Umbilical cord (tissue), 2 donors: ENCODE results near the gene NTRK3. TPM values are rescaled to one million over a fixed set of nuclear protein-coding genes. Genes with fewer than 3 reads are reported as not detected.
A peak's percentile ranks its signal among the peaks of the same experiment; 100 is the strongest.
"Not testable (repeated sequence)": the region's sequence is repeated elsewhere in the genome, so short reads cannot be mapped to it uniquely, and the experiment has no call there.

Experiments
- DNase-seq: peaks from one replicate; pipeline ENCODE4 v3.0.0-alpha.2; 2015; ENCODE audit warnings: low spot score
- total RNA-seq: library from RNA; depleted of rRNA; stranded (reverse); fragments of >200 nt; gene quantifications from one replicate; pipeline ENCODE4 v1.2.3, GENCODE V29; 2014; ENCODE audit warnings: low replicate concordance; ENCODE audit not compliant: insufficient read depth

NTRK3 gene
- total RNA-seq, 1 donor from 2014 or later = 24.1 TPM

DNA sequence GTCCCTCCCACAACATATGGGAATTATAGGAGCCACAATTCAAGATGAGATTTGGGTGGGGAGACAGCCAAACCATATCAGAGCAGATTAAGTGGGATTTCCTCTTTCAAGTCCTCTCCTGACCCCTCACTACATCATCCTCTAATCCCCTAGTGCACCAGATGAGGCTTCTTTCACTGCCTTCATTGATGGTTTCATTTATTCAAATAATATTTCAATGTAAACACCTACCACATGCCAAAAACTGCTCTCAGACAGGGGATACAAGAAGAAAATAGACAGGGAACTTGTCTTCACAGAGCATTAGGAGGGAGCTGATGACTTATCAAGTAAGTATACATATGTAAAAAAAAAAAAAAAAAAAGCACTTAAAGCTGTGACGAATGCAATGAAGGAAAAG is 180.2 kb downstream of the NTRK3 start:
- peak; percentile 16 for DNase-seq

DNA sequence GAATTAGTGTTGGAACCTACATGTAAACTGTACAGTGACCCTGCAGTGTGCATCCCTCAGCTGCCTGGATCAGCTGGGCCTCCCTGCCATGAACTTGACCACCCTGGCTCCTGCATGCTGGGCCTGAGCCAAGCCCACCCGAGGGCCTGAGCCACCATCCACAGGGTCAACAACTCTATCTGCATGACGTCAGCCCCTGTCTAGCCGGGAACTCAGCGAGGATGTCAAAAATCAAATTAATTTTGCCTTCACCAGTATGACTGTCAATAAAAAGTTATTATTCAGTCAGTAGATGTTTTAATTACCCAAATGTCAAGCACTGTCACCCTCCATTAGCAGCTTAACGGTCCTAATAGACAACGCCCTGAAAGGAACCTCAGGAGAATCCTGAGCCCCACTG is 181.4 kb downstream of the NTRK3 start:
- no peak for DNase-seq

DNA sequence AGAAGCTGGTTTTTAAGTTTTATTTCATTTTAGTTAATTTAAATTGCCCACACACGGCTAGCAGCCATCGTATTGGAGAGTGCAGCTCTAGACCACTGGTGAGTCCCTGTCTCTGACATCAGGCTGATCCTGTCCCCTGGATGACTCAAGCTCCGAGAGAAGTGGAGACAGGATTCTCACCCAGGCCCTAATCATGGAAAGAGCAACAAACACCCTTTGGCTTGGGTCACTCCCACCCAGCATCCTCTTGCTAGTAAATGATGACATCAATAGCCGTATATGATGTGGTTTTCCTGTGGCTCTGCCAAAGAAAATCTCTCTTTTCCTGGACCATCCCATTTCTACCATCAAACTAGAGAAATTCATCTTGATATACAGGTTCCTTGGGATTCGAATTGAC is 182.2 kb downstream of the NTRK3 start:
- DNase-seq = no peak

DNA sequence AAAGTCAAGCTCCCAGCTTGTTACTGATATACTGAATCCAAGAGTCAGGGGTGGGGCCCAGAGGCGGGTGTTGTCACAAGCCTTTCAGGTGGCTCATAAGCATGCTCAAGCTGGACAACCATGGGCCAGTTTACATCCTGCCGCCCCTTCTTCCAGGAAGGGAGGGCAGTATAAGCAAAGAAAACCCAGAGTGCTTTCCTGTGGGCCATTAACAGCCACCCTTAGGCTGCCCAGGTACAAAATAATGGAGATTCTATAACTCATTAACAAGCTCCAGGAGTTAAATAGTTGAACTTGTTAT is 183.2 kb downstream of the NTRK3 start:
- DNase-seq = no peak

DNA sequence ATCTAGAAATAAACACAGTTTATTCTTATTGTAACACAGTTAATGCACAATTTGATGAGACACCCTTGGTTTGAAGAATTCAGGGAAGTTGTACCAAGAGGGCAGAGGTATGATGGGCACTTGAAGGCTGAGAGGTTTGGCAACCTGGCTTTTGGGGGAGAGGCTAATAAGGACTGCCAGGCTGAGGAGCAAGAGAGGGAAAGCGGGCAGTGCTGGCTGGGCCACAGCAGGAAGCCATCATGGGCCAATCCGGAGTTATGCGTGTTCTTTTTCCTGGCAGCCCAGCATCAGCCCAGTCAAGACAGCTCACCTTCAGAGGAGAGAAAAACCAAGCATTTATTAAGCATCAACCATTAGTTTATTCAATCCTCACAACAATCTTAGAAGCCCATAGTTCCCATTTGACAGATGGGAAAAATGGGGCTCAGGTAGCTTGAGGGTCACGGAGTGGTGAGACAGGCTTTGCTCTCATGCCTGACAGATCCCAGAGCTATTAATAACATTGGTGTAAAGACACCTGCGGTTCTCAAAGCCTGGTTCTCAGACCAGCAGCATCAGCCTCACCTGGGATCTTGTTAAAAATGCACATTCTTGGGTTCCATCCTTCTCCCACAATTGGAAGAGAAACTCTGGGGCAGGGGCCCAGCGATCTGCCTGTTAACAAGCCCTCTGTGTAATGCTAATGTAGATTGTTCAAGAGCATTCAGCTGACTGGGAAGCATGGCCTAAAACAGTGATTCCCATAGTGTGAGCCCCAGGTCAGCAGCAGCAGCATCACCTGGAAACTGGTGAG is 183.7 kb downstream of the NTRK3 start:
- DNase-seq = no peak

DNA sequence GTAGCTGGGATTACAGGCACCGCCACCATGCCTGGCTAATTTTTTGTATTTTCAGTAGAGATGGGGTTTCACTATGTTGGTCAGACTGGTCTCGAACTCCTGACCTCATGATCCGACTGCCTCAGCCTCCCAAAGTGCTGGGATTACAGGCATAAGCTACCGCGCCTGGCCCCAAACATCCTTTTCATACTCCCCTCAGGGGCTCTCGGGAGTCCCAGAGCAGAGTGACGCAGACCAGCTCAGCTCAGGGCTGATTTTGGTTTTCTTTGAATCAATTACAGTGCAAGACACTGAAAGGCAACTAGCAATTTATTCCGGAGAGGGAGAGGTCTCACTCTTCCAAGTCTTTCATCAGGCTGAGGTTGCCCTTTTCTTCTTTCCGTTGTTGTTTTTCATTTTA is 184.4 kb downstream of the NTRK3 start:
- DNase-seq = not testable (repeated sequence)

DNA sequence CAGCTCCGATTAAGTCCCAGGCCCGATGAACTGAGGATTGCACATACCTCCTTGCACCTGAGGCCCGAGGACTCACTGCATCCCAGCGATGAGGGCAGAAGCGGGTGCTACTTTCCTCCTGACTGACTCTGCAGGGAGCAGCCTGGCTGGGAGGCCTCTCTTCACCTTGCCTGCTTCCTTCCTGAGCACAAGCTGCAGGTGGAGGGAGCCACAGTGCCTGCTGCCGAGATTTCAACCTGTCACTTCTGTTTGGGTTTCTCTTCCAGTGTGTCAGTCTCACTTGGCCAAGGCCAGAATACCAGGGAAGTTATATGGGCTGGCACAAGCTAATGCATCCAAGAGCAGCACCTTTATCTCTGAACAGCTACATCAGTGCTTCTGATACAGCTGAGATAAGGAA is 185.4 kb downstream of the NTRK3 start:
- no peak for DNase-seq

DNA sequence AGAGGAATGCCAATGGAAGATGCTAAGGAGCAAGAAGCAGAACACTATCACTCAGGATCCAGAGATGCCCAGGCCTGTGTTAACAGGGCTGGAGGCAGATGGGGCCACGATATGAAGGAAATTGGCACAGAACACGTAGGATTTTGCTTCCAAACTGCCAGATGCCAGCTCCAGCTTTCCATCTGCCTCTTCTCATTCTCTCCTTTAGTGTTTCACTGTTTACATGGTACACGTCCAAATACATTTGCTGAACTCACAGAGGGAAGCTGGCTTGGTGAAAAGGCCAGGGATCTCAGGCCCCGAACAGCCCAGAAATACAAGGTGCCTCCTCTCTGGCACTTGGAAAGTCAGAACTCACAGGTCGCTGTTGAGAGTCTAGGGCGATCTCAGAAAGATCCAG is 187.0 kb downstream of the NTRK3 start:
- no peak for DNase-seq

DNA sequence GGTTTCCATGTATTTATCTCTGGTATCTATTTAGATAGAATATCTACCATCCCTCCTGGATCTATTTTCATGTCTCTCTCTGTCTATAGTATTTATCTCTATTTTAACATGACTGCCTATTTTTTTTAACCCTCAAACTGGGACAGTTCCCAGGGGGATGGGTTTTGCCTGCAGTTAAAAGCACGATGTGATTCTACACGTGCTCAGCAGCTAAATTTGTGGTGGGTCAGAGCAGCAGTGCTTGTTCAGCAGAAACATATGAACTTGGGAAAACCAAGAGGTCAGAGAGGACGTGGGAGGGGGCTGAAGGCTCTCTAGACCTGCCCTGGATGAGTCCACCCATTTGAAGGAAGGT is 189.2 kb downstream of the NTRK3 start:
- DNase-seq = no peak

DNA sequence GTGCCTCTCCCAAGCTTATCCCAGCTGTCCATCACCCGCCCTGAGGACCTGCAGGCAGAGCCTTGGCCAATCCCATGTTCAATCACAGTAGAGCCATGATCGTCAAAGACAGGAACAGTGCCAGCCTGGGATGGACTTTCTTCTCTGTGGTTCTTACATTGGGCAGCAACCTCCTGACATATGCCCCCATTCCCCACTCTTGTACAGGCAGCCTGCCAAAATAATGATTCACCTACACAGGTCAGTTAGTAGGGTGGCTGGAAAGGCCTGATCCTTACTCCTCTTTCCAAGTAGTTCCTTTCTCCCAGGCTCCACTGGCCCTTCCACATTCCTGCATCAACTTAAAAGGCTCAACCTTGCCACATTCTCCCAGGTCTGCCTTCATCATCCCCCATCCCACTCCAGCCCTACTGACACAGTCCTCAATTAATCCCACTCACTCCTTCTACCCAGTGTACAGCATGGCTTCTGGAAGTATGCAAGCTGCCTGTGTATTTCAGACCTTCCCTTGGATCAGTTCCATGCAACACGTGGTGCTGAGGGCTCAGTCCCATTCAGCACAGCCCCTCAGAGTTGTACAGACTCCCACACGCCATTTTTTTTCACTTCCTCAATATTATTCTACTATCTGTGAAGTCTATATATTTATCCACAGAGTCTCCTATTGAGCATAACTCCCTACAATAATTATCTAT is 189.8 kb downstream of the NTRK3 start:
- no peak for DNase-seq

DNA sequence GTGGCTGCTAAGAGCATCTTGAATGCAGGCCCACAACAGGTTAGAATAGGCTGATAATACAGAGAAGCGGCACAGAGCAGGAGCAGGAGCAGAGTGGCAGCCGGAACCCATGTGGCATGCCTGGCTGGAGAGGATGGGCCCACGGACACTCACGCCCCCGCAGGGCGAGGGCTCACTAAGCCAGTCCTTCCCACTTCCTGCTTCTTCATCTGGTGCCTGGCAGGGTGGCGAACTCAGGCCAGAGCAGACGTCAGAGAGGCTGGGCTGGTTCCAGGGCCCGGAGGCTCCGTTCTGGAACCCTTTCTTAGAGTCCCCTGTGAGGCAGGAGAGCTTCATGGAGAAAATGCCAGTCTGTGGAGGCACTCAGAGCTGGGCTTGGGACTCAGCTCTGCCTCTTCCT is 195.1 kb downstream of the NTRK3 start:
- DNase-seq = no peak

DNA sequence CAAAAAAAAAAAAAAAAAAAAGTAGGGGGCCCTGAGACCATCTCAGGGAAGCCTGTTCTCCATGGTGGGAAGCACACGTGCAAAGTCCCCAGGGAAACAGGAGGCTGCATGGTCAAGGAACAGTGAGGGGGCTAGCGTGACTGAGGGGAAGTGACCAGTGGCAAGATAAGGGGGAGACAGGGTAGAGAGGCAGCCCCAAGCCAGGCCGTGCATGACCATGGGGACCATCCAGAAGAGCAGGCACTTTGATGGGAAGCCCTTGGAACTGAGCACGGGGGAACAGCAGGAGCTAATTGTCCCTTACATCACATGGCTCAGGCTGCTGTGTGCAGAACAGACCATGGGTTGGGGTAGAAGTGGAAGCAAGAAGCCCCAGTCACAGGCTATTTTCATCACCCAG is 196.2 kb downstream of the NTRK3 start:
- no peak for DNase-seq

DNA sequence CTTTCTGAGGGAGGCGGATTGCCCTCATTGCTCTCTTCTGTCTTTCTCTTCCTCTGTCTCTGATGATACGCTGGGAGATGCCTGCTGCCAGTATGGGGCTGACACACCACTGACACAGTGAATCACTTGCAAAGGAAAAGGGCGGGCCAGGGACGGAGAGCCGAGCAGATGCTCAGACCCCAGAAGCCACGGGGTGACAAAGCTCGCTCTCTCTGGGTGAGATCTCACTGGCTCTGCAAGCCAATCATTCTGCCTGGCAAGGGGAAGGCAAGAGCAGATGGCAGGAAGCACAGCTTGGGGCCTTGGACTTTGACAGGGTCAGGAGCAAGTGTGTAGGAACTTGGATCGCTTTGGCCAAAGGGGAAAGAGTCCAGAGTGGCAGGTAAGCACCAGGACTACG is 198.7 kb downstream of the NTRK3 start:
- no peak for DNase-seq

DNA sequence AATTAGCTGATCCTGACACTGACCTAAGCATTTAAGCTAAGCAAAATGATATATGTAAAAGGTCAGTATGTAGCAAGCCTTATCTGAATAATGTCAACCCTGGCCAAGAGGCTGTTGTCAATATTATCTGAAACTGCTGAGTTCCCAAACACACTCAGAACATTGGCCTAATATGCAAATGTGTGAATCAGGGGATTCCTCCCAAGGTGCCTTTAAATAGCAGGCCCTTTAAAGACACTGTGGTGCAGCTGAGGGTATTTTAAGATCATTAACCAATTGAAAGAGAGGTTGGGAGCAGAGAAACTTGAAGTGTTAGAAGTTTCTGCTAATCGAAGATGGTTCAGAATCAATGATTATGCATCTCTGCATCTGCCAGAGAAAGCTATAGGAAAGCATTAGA is 207.0 kb downstream of the NTRK3 start:
- no peak for DNase-seq

DNA sequence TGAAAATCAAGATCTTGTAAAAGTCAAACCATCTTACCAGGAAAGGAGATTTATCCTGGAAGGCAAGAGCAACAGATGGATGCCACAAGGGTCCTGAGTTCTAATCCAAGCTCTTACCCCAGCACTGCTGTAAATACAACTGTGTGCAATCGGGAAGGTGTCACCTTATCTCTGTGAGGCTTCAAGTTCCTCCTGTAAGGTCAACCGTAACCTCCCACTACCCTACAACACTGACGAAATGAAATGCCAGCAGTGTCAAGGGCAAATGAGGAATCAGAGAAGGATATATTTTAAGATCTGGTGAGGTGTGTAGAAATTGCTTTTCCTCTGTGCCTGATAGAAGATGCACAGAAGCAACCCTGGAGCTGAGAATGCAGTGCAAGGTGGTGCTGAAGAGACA is 207.8 kb downstream of the NTRK3 start:
- DNase-seq = no peak

DNA sequence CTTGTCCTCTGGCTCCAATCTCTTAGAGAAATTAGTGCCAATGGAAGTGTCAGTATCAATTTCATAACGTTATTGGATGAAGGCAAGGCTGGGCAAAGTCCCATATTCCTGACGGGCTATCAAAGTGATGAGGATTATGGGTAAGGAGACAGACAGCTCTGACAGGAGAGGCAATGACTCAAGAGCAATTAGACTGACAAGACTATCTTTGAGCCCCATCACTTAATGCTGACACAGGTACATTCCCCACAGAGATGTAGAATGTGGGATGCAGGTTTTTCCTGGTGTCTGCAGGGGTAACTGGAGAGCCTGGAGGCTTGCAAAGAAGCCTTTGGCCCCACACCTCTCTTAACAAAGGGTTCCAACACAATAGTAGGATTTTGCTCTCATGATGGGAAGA is 208.3 kb downstream of the NTRK3 start:
- no peak for DNase-seq

DNA sequence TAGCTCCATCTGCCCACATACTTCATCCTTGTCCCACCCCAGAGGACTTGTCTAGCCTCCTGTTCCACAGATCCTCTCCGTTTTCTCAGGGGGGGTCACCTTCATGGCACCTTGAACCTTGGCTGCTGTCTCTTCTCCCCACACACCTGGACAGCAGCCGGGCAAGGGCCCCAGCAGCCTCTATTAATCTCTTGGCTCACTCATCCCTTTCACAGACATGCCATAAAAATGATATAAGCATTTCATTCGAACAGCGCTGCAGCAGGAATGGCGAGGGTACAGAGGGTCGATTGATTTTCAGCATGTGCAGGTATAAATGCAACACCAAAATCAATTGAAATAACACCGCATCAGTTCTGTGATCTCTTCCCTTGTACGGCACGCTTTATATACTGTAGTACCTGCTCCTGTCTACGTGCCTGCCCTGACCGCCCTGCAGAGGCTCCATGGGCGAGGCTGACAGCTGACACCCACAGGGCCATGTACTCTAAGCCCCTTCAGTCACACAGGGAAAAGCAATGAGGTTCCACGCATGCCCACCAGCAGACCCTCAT is 209.9 kb downstream of the NTRK3 start:
- no peak for DNase-seq

DNA sequence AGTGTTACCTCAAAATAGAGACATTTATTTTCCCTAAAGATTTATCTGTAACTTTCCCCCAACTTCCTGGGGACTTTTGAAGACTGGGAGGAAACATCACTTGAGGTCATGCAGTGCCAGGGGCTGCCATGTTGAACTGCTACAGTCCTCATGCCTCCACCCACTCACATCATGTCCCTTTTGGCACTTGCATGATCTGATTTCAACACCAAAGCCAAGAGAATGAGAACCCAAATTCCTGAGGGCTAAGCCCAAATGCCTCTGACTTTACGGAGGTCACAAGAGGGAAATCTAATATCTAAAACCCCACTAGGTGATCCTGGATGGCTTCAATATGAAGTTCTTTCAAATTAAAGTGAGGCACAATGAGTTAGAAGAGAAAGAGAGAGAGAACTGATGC is 213.1 kb downstream of the NTRK3 start:
- DNase-seq = no peak

DNA sequence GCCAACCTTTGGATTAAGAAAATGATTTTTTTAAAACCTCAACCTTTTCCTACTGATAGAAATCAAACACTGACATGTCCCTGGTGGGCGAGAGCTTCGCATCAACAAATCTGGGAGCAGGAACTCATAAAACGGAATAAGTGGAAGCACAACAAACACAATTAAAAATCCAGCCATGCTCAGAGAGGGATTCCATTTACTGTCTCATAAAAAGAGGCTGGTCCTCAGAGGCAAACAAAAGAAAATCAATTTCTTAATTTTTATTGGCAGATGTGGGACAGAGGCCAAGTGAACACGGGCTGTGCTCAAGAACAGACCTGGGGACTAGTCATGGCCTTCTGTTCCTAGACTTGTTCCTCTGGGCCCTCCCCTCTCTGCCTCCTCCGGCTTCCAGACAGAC is 214.5 kb downstream of the NTRK3 start:
- DNase-seq = no peak

DNA sequence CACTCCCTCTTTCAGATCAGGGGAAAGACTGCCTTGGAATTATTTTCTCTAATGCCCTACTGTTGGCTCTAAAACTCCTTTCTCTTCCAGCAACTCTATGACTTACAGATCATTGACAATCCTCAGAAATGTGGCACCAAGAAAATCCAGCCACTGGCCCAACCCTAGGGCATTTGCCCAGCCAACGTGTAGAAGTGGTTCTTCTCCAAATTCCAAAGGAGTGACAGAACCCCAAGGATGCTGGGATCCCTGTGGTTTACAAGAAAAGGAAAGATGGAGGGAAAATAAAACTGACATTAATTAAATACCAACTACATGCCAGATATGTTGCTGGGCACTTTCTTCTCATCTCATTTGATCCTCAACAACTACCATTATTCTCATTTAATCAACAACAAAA is 216.0 kb downstream of the NTRK3 start:
- DNase-seq = no peak

DNA sequence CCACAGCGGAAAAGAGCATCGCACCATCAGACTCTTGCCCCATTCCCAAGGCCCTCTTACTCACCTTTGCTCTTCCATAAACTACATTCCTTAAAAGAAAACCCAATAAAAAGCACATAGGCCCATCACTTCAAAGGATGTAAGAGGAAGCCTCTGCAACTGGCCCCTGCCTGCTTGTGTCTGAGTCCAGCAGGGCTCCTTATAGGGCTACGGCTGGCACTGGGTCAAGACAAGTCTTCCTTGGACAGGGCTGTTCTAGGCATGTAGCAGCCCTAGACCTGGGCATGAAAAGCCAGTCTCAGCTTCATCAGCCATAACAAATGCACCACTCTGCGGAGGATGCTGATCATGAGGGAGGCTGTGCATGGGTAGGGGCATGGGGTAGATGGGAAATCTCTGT is 218.3 kb downstream of the NTRK3 start:
- DNase-seq = no peak

DNA sequence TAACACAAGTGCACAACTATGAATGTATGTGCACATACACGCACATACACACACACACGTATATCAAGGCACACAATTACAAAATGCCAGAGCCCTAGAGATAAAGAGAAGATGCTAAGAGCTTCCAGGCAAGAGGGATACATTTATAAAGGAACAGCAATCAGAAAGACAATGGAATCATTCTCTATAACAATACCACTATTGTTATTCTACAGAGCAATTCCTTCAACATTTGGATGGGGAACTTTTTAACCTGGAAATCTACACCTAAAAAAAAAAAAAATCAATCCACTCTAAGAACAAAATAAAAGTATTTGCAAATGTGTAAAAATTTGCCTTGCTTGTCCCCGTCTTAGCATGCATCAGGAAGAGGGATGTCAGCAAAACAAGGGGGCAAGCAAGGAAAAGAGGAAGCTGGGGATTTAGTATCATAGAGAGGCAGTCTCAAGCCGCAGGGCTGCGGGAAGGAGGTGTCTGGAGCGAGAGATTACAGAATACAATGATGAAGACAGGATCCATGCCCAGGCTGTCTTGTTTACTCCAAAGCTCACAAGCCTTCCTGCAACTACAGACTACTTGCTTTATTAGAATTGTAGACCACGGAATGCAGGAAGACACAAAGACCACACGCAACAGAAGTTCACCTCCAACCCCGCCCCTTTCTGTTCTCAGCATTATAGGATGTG is 220.2 kb downstream of the NTRK3 start:
- no peak for DNase-seq

DNA sequence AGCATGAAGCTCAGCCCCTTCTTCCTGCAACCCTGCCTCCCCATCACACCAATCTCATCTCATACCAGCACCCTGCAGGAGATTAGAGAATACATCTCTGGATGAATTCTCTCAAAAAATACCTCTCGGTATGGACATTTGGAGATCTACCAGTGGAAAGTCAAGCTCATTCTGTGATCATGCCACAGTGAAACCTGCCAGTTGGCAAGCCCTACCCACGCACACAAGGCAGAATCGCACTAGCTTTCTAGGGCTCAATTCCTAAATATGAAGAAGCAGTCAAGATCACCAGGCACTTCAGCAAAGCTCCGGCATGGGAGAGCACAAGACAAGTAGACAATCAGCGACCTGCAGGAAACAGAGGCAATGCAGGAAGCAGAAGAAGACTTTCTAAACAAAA is 221.2 kb downstream of the NTRK3 start:
- no peak for DNase-seq
